Osteocyte (in vitro differentiated cells): Measurements from ENCODE around the gene KRT13. TPM values are rescaled to one million over a fixed set of nuclear protein-coding genes. Genes with fewer than 3 reads are reported as not detected.

Experiments used
- DNase-seq: peaks from one replicate; pipeline ENCODE4 v3.0.0; 2021; ENCODE audit warnings: mixed read lengths; ENCODE audit not compliant: unreplicated experiment; ENCODE audit errors: extremely low spot score
- H3K27ac Mint-ChIP-seq: one replicate; pipeline ENCODE4 v1.8.0; 2021; ENCODE audit warnings: mild to moderate bottlenecking, mixed read lengths; ENCODE audit not compliant: unreplicated experiment
- H3K27me3 Mint-ChIP-seq: one replicate; pipeline ENCODE4 v1.8.0; 2021; ENCODE audit warnings: mixed read lengths; ENCODE audit not compliant: unreplicated experiment
- H3K36me3 Mint-ChIP-seq: one replicate; pipeline ENCODE4 v1.8.0; 2021; ENCODE audit warnings: mixed read lengths; ENCODE audit not compliant: unreplicated experiment
- H3K4me1 Mint-ChIP-seq: one replicate; pipeline ENCODE4 v1.8.0; 2021; ENCODE audit warnings: mixed read lengths; ENCODE audit not compliant: unreplicated experiment
- H3K4me3 Mint-ChIP-seq: one replicate; pipeline ENCODE4 v1.8.0; 2021; ENCODE audit warnings: mild to moderate bottlenecking, moderate library complexity, mixed read lengths; ENCODE audit not compliant: unreplicated experiment
- H3K9me3 Mint-ChIP-seq: one replicate; pipeline ENCODE4 v1.8.0; 2021; ENCODE audit warnings: mixed read lengths; ENCODE audit not compliant: unreplicated experiment
- CTCF ChIP-seq: fragments of 200-600 bp; sonication (generic); IDR thresholded peaks from 2 replicates; pipeline ENCODE4 v1.5.0; 2021; ENCODE audit warnings: antibody characterized with exemption, mild to moderate bottlenecking, moderate library complexity
- total RNA-seq: library from RNA; stranded (reverse); gene quantifications from 2 replicates; pipeline ENCODE4 v1.2.1, GENCODE V29; 2021

Gene KRT13
- total RNA-seq, 1 donor from 2014 or later, result not detected

- H3K27me3 Mint-ChIP-seq, result peaks cover 7% of the 10 kb centered on the region
- DNase-seq, result no peak
- no peak for TF ChIP-seq CTCF
Observed at GRCh38 chr17:41537614-41537954, 32.2 kb upstream of the KRT13 start.

GRCh38 chr17:41536741-41537613 is 31.6 kb upstream of the KRT13 start:
- no peak for TF ChIP-seq CTCF
- Mint-ChIP-seq H3K27ac (no peak overlapping the region), H3K4me1 (peaks cover 7% of the 10 kb centered on the region), H3K9me3 (no peaks in the 10 kb centered on the region), H3K36me3 (no peaks in the 10 kb centered on the region), H3K4me3 (no peak overlapping the region), H3K27me3 (peaks cover 8% of the 10 kb centered on the region)
- no peak for DNase-seq

More at GRCh38 chr17:41537614-41537954, 32.2 kb upstream of the KRT13 start:
- Mint-ChIP-seq H3K36me3 (no peaks in the 10 kb centered on the region), H3K4me3 (no peak overlapping the region), H3K4me1 (peaks cover 7% of the 10 kb centered on the region), H3K9me3 (no peaks in the 10 kb centered on the region), H3K27ac (no peak overlapping the region)

- no peak for DNase-seq
- H3K4me3 Mint-ChIP-seq, result no peak overlapping the region
- no peaks in the 10 kb centered on the region for H3K9me3 Mint-ChIP-seq
- peaks cover 10% of the 10 kb centered on the region for H3K27me3 Mint-ChIP-seq
- H3K36me3 Mint-ChIP-seq, result no peaks in the 10 kb centered on the region
- H3K4me1 Mint-ChIP-seq, result peaks cover 7% of the 10 kb centered on the region
- no peak overlapping the region for H3K27ac Mint-ChIP-seq
- no peak for TF ChIP-seq CTCF
Observed at GRCh38 chr17:41535764-41536481, 30.5 kb upstream of the KRT13 start.

- H3K27me3 Mint-ChIP-seq, result peaks cover 10% of the 10 kb centered on the region
- TF ChIP-seq CTCF, result no peak
- H3K4me1 Mint-ChIP-seq, result peaks cover 7% of the 10 kb centered on the region
- no peaks in the 10 kb centered on the region for H3K9me3 Mint-ChIP-seq
- no peak overlapping the region for H3K27ac Mint-ChIP-seq
- no peak overlapping the region for H3K4me3 Mint-ChIP-seq
- no peaks in the 10 kb centered on the region for H3K36me3 Mint-ChIP-seq
- DNase-seq, result no peak
Observed at GRCh38 chr17:41534899-41535546, 29.6 kb upstream of the KRT13 start.

- DNase-seq, result no peak
- H3K9me3 Mint-ChIP-seq, result no peaks in the 10 kb centered on the region
- peaks cover 3% of the 10 kb centered on the region for H3K4me1 Mint-ChIP-seq
- no peaks in the 10 kb centered on the region for H3K36me3 Mint-ChIP-seq
- no peak overlapping the region for H3K27ac Mint-ChIP-seq
- H3K4me3 Mint-ChIP-seq, result no peak overlapping the region
- H3K27me3 Mint-ChIP-seq, result peaks cover 20% of the 10 kb centered on the region
- no peak for TF ChIP-seq CTCF
Observed at GRCh38 chr17:41533613-41534012, 28.2 kb upstream of the KRT13 start.
